ENCODE measurements around the gene PPM1E.

- TF ChIP-seq CTCF (IDR thresholded peaks at IDR 0.05) (no peak), POLR2A (IDR thresholded peaks at IDR 0.05) (no peak), POLR2AphosphoS5 (IDR thresholded peaks at IDR 0.05) (no peak)
These were observed 239.7 kb downstream of the PPM1E start for GRCh38 chr17:58995247-58995940.

Data from prostate gland (tissue), 2 donors.